Endothelial cell of umbilical vein (primary cell): ENCODE measurements around the gene RNLS. TPM values are rescaled to one million over a fixed set of nuclear protein-coding genes. Genes with fewer than 3 reads are reported as not detected.
A peak's percentile ranks its signal among the peaks of the same experiment; 100 is the strongest.

ENCODE experiments used
- BruUV-seq: library from RNA; stranded (reverse); fragments of 400-500 nt; replicated peaks from 2 replicates; lab custom pipeline; 2021; lab: Mats Ljungman, UMichigan
- CTCF ChIA-PET: fragments of 300-600, 350-600 bp; sonication (Branson Sonifier 250); formaldehyde crosslinking; loops from one replicate; lab custom pipeline; 2021; ENCODE audit warnings: antibody characterized with exemption, inconsistent platforms; lab: Charles Lee
- POLR2A ChIA-PET: fragments of 300-600, 350-600 bp; sonication (Branson Sonifier 250); formaldehyde crosslinking; loops from one replicate; lab custom pipeline; 2021; ENCODE audit warnings: antibody characterized with exemption, inconsistent platforms; lab: Charles Lee
- DNase-seq: peaks from one replicate; pipeline ENCODE4 v3.0.0-alpha.2; 2011; ENCODE audit warnings: low read depth, low spot score
- FAIRE-seq: peaks from 2 replicates; lab custom pipeline; 2011; peaks lifted over from hg19 to GRCh38; lab: Jason Lieb, UNC
- H2AFZ ChIP-seq: 2 replicates; pipeline ENCODE4 v1.6.0; 2012; ENCODE audit warnings: low read depth, low read length, control low read depth, inconsistent platforms
- H3K27ac ChIP-seq: 2 replicates; pipeline ENCODE4 v1.5.1; 2011; ENCODE audit warnings: low read depth, mild to moderate bottlenecking, control low read depth, low read length, moderate library complexity; ENCODE audit not compliant: insufficient read depth
- H3K27me3 ChIP-seq, 2 experiments: 2 replicates each; pipeline versions ENCODE4 v1.6.0 to v1.6.1; 2011; ENCODE audit warnings: low read length in 2 of 2, mixed read lengths in 1 of 2; ENCODE audit not compliant: control insufficient read depth in 2 of 2, insufficient read depth in 2 of 2
- H3K36me3 ChIP-seq, 2 experiments: 2 replicates in 1 of 2; 3 replicates in 1 of 2; pipeline ENCODE4 v1.5.1; 2011; ENCODE audit warnings: low read length in 2 of 2, mild to moderate bottlenecking in 1 of 2, moderate library complexity in 1 of 2; ENCODE audit not compliant: control insufficient read depth in 2 of 2, insufficient read depth in 2 of 2; ENCODE audit errors: extremely low read depth in 1 of 2
- H3K4me1 ChIP-seq: 3 replicates; pipeline ENCODE4 v1.5.1; 2011; ENCODE audit warnings: mild to moderate bottlenecking, low read length; ENCODE audit not compliant: control insufficient read depth, insufficient read depth; ENCODE audit errors: extremely low read depth
- H3K4me2 ChIP-seq: 2 replicates; pipeline ENCODE4 v1.6.1; 2011; ENCODE audit warnings: low read length, control low read depth, mixed read lengths; ENCODE audit not compliant: insufficient read depth
- H3K4me3 ChIP-seq, 3 experiments: fragments of 200-600 bp in 1 of 3; sonication (generic), shearing (Covaris generic) in 1 of 3; replicated peaks in 1 of 3; 2 replicates each; pipeline ENCODE4 v1.5.1; 2011 to 2016; ENCODE audit warnings: control low read depth in 3 of 3, low read length in 3 of 3, mild to moderate bottlenecking in 2 of 3, inconsistent platforms in 1 of 3, low read depth in 1 of 3, moderate library complexity in 1 of 3; ENCODE audit not compliant: insufficient read depth in 1 of 3
- H3K79me2 ChIP-seq: 2 replicates; pipeline ENCODE4 v1.6.0; 2012; ENCODE audit warnings: low read length, inconsistent platforms; ENCODE audit not compliant: control insufficient read depth, insufficient read depth
- H3K9ac ChIP-seq: replicated peaks from 2 replicates; pipeline ENCODE3; 2011; ENCODE audit warnings: low read length, control low read depth; ENCODE audit not compliant: insufficient read depth; ENCODE audit errors: extremely low read depth
- H3K9me1 ChIP-seq: replicated peaks from 3 replicates; pipeline ENCODE4 v1.6.0; 2011; ENCODE audit warnings: mild to moderate bottlenecking, low read length; ENCODE audit not compliant: control insufficient read depth, insufficient read depth; ENCODE audit errors: extremely low read depth
- H3K9me3 ChIP-seq: replicated peaks from 2 replicates; pipeline ENCODE4 v1.5.1; 2012; ENCODE audit warnings: low read length, inconsistent platforms; ENCODE audit not compliant: control insufficient read depth, insufficient read depth
- H4K20me1 ChIP-seq: replicated peaks from 2 replicates; pipeline ENCODE3; 2011; ENCODE audit warnings: mild to moderate bottlenecking, low read length; ENCODE audit not compliant: control insufficient read depth, insufficient read depth; ENCODE audit errors: extremely low read depth
- CTCF ChIP-seq, 2 donors: IDR thresholded peaks; 1 replicate in 1 of 2; 2 replicates in 1 of 2; pipeline ENCODE4 v1.5.1; 2011; ENCODE audit warnings: low read length in 2 of 2, mild to moderate bottlenecking in 2 of 2, moderate library complexity in 2 of 2, control low read depth in 1 of 2, inconsistent platforms in 1 of 2, low read depth in 1 of 2; ENCODE audit not compliant: insufficient read depth in 1 of 2; ENCODE audit errors: extremely low read depth in 1 of 2
- EZH2 ChIP-seq: IDR thresholded peaks from 2 replicates; pipeline ENCODE4 v1.6.1; 2012; ENCODE audit warnings: borderline replicate concordance, low read depth, mild to moderate bottlenecking, moderate library complexity, low read length, inconsistent platforms; ENCODE audit not compliant: severe bottlenecking
- FOS ChIP-seq: IDR thresholded peaks from 2 replicates; pipeline ENCODE4 v1.6.1; 2011; ENCODE audit warnings: mild to moderate bottlenecking, low read length, moderate library complexity, borderline replicate concordance; ENCODE audit not compliant: insufficient read depth
- GATA2 ChIP-seq: IDR thresholded peaks from 2 replicates; pipeline ENCODE4 v1.7.0; 2011; ENCODE audit warnings: low read depth, mild to moderate bottlenecking, moderate library complexity, mixed read lengths, low read length; ENCODE audit not compliant: insufficient read length, insufficient read depth
- JUN ChIP-seq: IDR thresholded peaks from 2 replicates; pipeline ENCODE4 v1.6.1; 2011; ENCODE audit warnings: borderline replicate concordance, low read depth; ENCODE audit not compliant: insufficient read length, insufficient read depth
- MAX ChIP-seq: IDR thresholded peaks from 2 replicates; pipeline ENCODE4 v1.6.1; 2011; ENCODE audit not compliant: insufficient read depth, insufficient read length
- MYC ChIP-seq: IDR thresholded peaks from one replicate; pipeline ENCODE4 v1.6.1; 2011; ENCODE audit warnings: mild to moderate bottlenecking, low read depth, low read length
- POLR2A ChIP-seq: IDR thresholded peaks from 2 replicates; pipeline ENCODE4 v1.6.1; 2012; ENCODE audit warnings: low read depth, mild to moderate bottlenecking, control low read depth, low read length
- POLR2AphosphoS5 ChIP-seq: IDR thresholded peaks from 2 replicates; pipeline ENCODE4 v1.6.1; 2012; ENCODE audit warnings: low read depth, mild to moderate bottlenecking, control low read depth, low read length, moderate library complexity; ENCODE audit not compliant: insufficient read depth
- dilution Hi-C: fragments of 300-500 bp; cut with MboI; formaldehyde crosslinking; loops from one replicate; pipeline ENCODE4 v1.15.0; 2019; ENCODE audit warnings: low sequenced_read_pairs; ENCODE audit not compliant: extremely low pct_ligation_motif_present
- intact Hi-C: fragments of 100-400 bp; cut with micrococcal nuclease; formaldehyde crosslinking; loops from one replicate; pipeline ENCODE4 v1.10.0; 2022
- polyA plus RNA-seq, 4 experiments: library from polyadenylated mRNA; depleted of rRNA in 3 of 4; stranded (reverse) in 3 of 4; unstranded in 1 of 4; fragments of >200 nt; gene quantifications; 2 replicates each; pipeline versions ENCODE4 v1.2.1 to v1.2.3, GENCODE V29; 2011 to 2012; ENCODE audit warnings: missing spikeins in 1 of 4
- total RNA-seq: library from RNA; stranded (reverse); gene quantifications from 2 replicates; pipeline ENCODE4 v1.2.3, GENCODE V29; 2021

RNLS gene
- total and polyA plus RNA-seq, 2 donors (not counting 3 experiments of a cell fraction or from before 2014, with no cell fraction given): 2.5 to 4.6 TPM

- TF ChIP-seq POLR2AphosphoS5: no peak
- no peak for TF ChIP-seq CTCF (IDR thresholded peaks at IDR 0.05; ENCODE audit: extremely low read depth in 1 of 2, insufficient read depth in 1 of 2, low read depth in 1 of 2, low read length in 2 of 2)
- no peak for TF ChIP-seq EZH2
- no peak for TF ChIP-seq MAX
- no peak for TF ChIP-seq MYC
- no peak for TF ChIP-seq GATA2
- TF ChIP-seq POLR2A: no peak
- no peak for TF ChIP-seq JUN
- TF ChIP-seq FOS: no peak
- no peaks in the 10 kb centered on the region for H4K20me1 ChIP-seq
- BruUV-seq: no TSS peak
- no peaks in the 10 kb centered on the region for H3K79me2 ChIP-seq
- CTCF ChIA-PET: no interaction called here
- H3K36me3 ChIP-seq: no peaks in the 10 kb centered on the region
- intact Hi-C loops (no loop called here), dilution Hi-C loops (no loop called here)
- no peak for DNase-seq
- FAIRE-seq: no peak
- no peak overlapping the region for H3K27ac ChIP-seq
- H2AFZ ChIP-seq: peak overlapping the region; percentile 13
- H3K4me1 ChIP-seq: no peaks in the 10 kb centered on the region
- H3K4me2 ChIP-seq: no peak overlapping the region
- POLR2A ChIA-PET: no interaction called here
- no peaks in the 10 kb centered on the region for H3K9me3 ChIP-seq
- H3K4me3 ChIP-seq: no peak overlapping the region
- no peaks in the 10 kb centered on the region for H3K9me1 ChIP-seq
- no peaks in the 10 kb centered on the region for H3K27me3 ChIP-seq
- no peak overlapping the region for H3K9ac ChIP-seq
Measured at GRCh38 chr10:88608052-88608732, 25.1 kb upstream of the RNLS start.
